Suppressor macrophage (primary cell): ENCODE data around the gene EFR3B.

Source experiments
- DNase-seq, 4 experiments: peaks; one replicate each; pipeline ENCODE4 v3.0.0-alpha.2; 2020 to 2022

The EFR3B gene

GRCh38 chr2:25190536-25190935 is 148.7 kb downstream of the EFR3B start:
- DNase-seq: no peak

GRCh38 chr2:25194576-25195122 is 152.8 kb downstream of the EFR3B start:
- DNase-seq: no peak

GRCh38 chr2:25197336-25198208 is 155.7 kb downstream of the EFR3B start:
- peak in 3 of 4 experiments; percentile 13 to 27 (median 16) for DNase-seq

GRCh38 chr2:25198209-25198525 is 156.3 kb downstream of the EFR3B start:
- DNase-seq: peak in 1 of 4 experiments; percentile 21

GRCh38 chr2:25198576-25198975 is 156.7 kb downstream of the EFR3B start:
- DNase-seq: no peak

- no peak for DNase-seq
Measured at GRCh38 chr2:25201265-25201664, 159.4 kb downstream of the EFR3B start.

- no peak for DNase-seq
Measured at GRCh38 chr2:25201794-25202193, 159.9 kb downstream of the EFR3B start.

GRCh38 chr2:25202275-25202674 is 160.4 kb downstream of the EFR3B start:
- peak in 2 of 4 experiments; percentile 20 to 35 for DNase-seq

GRCh38 chr2:25204190-25204838 is 162.4 kb downstream of the EFR3B start:
- peak in 2 of 4 experiments; percentile 34 to 44 for DNase-seq

- peak; percentile 53 to 77 (median 71) for DNase-seq
Measured at GRCh38 chr2:25207078-25207545, 165.2 kb downstream of the EFR3B start.
